ENCODE data around the gene EIF4EBP2. TPM values are rescaled to one million over a fixed set of nuclear protein-coding genes. Genes with fewer than 3 reads are reported as not detected.

EIF4EBP2 gene
- total and polyA plus RNA-seq, 2 of the 13 experiments (the other 11 are each of a cell fraction or from before 2014, with no cell fraction given) = 16.9 to 22.0 TPM

DNA sequence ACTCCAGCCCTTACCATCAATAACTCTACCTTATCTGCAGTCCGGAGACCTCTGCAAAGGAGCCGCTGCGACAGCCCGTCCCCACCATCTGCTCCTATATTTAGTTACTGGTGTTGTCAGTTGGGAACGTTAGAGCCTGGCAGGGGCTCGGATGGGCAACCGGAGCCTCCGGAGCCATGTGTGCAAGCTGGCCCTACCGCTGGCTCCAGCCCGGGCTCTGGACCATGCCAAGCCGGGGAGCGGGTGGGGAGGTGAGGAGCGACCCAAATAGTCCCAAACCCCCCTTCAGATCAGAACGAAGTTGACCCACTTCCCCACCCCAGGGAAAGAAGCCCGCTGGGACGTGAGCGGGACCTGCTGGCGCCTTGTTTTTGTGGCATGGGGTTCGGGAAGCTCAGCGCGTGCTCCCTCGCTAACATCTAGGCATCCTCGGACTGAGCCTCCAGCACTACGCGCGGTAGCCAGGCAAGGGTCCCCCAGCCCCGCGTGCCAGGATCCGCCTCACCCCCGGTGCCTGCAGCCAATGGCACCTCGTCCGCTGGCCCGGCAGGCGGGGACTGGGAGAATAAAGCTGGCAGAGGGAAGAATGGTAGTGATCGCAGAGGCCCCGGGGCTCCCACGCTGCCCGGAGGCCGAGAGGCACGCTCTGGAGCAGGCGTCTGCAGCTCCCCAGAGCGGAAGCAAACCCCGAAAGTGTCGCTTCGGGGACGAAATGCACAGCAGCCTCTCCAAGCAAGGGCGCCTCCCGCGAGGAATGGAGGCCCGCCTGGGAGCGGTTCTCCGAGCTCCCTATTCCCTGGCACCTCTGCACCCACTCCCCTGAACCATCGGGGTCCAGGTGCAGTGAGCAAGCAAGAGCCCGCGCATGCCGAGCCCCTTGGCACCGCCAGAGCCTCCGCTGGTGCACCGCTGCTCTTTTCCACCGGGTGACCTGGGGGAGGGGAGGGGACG is 22.2 kb upstream of the EIF4EBP2 start (continued):
- no peak; the same call in 1 of the 2 replicates for TF ChIP-seq ZNF768 (CRISPR knock-in tag; IDR thresholded peaks at IDR 0.05)
- no peak for TF ChIP-seq ZFAT (CRISPR knock-in tag; conservative IDR thresholded peaks at IDR 0.05)
- TF ChIP-seq TBP (CRISPR knock-in tag; IDR thresholded peaks at IDR 0.05) = no peak
- no peak for TF ChIP-seq TARDBP (CRISPR knock-in tag; IDR thresholded peaks at IDR 0.05)
- TF ChIP-seq, protein P1, sequence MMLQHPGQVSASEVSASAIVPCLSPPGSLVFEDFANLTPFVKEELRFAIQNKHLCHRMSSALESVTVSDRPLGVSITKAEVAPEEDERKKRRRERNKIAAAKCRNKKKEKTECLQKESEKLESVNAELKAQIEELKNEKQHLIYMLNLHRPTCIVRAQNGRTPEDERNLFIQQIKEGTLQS (CRISPR knock-in tag; IDR thresholded peaks at IDR 0.05) = no peak
- TF ChIP-seq MTA1 (CRISPR knock-in tag; IDR thresholded peaks at IDR 0.05; ENCODE audit: borderline replicate concordance) = peak; percentile 41; the same call in 1 of the 2 replicates
- TF ChIP-seq, protein P2, sequence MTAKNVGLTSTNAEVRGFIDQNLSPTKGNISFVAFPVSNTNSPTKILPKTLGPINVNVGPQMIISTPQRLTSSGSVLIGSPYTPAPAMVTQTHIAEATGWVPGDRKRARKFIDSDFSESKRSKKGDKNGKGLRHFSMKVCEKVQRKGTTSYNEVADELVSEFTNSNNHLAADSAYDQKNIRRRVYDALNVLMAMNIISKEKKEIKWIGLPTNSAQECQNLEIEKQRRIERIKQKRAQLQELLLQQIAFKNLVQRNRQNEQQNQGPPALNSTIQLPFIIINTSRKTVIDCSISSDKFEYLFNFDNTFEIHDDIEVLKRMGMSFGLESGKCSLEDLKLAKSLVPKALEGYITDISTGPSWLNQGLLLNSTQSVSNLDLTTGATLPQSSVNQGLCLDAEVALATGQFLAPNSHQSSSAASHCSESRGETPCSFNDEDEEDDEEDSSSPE (CRISPR knock-in tag; IDR thresholded peaks at IDR 0.05) = peak; percentile 22; the same call in 1 of the 2 replicates
- TF ChIP-seq, protein P3, sequence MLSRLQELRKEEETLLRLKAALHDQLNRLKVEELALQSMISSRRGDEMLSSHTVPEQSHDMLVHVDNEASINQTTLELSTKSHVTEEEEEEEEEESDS (CRISPR knock-in tag; IDR thresholded peaks at IDR 0.05; ENCODE audit: borderline replicate concordance) = no peak
- no peak for TF ChIP-seq DPF2 (CRISPR knock-in tag; IDR thresholded peaks at IDR 0.05; ENCODE audit: borderline replicate concordance, low read depth)
- TF ChIP-seq ZNF891 (CRISPR knock-in tag; IDR thresholded peaks at IDR 0.05) = peak; percentile 55; the same call in 1 of the 2 replicates
- TF ChIP-seq ZSCAN29 (CRISPR knock-in tag; conservative IDR thresholded peaks at IDR 0.05) = no peak
- no peak for TF ChIP-seq ZNF7 (CRISPR knock-in tag; IDR thresholded peaks at IDR 0.05)
- TF ChIP-seq, protein P4, sequence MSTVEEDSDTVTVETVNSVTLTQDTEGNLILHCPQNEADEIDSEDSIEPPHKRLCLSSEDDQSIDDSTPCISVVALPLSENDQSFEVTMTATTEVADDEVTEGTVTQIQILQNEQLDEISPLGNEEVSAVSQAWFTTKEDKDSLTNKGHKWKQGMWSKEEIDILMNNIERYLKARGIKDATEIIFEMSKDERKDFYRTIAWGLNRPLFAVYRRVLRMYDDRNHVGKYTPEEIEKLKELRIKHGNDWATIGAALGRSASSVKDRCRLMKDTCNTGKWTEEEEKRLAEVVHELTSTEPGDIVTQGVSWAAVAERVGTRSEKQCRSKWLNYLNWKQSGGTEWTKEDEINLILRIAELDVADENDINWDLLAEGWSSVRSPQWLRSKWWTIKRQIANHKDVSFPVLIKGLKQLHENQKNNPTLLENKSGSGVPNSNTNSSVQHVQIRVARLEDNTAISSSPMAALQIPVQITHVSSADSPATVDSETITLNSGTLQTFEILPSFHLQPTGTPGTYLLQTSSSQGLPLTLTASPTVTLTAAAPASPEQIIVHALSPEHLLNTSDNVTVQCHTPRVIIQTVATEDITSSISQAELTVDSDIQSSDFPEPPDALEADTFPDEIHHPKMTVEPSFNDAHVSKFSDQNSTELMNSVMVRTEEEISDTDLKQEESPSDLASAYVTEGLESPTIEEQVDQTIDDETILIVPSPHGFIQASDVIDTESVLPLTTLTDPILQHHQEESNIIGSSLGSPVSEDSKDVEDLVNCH (CRISPR knock-in tag; IDR thresholded peaks at IDR 0.05) = no peak
- TF ChIP-seq SALL1 (CRISPR knock-in tag; IDR thresholded peaks at IDR 0.05) = no peak
- TF ChIP-seq NFYB (CRISPR knock-in tag; IDR thresholded peaks at IDR 0.05) = peak; percentile 60
- TF ChIP-seq ZKSCAN1 (IDR thresholded peaks at IDR 0.05; ENCODE audit: low read length) = no peak
- TF ChIP-seq ZNF713 (CRISPR knock-in tag; IDR thresholded peaks at IDR 0.05) = no peak
- TF ChIP-seq ELF3 (CRISPR knock-in tag; IDR thresholded peaks at IDR 0.05) = no peak
- TF ChIP-seq RFX3 (CRISPR knock-in tag; IDR thresholded peaks at IDR 0.05) = no peak
- no peak for TF ChIP-seq HDAC6 (IDR thresholded peaks at IDR 0.05; ENCODE audit: low read depth, low read length)
- TF ChIP-seq, protein P5, sequence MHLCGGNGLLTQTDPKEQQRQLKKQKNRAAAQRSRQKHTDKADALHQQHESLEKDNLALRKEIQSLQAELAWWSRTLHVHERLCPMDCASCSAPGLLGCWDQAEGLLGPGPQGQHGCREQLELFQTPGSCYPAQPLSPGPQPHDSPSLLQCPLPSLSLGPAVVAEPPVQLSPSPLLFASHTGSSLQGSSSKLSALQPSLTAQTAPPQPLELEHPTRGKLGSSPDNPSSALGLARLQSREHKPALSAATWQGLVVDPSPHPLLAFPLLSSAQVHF (CRISPR knock-in tag; IDR thresholded peaks at IDR 0.05) = no peak
- TF ChIP-seq, protein P6, sequence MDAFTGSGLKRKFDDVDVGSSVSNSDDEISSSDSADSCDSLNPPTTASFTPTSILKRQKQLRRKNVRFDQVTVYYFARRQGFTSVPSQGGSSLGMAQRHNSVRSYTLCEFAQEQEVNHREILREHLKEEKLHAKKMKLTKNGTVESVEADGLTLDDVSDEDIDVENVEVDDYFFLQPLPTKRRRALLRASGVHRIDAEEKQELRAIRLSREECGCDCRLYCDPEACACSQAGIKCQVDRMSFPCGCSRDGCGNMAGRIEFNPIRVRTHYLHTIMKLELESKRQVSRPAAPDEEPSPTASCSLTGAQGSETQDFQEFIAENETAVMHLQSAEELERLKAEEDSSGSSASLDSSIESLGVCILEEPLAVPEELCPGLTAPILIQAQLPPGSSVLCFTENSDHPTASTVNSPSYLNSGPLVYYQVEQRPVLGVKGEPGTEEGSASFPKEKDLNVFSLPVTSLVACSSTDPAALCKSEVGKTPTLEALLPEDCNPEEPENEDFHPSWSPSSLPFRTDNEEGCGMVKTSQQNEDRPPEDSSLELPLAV (CRISPR knock-in tag; conservative IDR thresholded peaks at IDR 0.05; ENCODE audit: low read depth) = no peak
- no peak for TF ChIP-seq FOXM1 (CRISPR knock-in tag; IDR thresholded peaks at IDR 0.05)
- no peak for TF ChIP-seq MAFF (IDR thresholded peaks at IDR 0.05; ENCODE audit: low read depth, low read length)
- TF ChIP-seq ZNF839 (CRISPR knock-in tag; IDR thresholded peaks at IDR 0.05; ENCODE audit: borderline replicate concordance) = no peak
